ENCODE data around the gene PTPRN2. TPM values are rescaled to one million over a fixed set of nuclear protein-coding genes. Genes with fewer than 3 reads are reported as not detected.

PTPRN2 gene
- total and polyA plus RNA-seq, 2 of the 8 experiments (the other 6 are each of a cell fraction or from before 2014, with no cell fraction given), result 2.6 to 4.5 TPM

- H3K9me3 ChIP-seq (ENCODE audit: insufficient read depth in 2 of 2, low read depth in 1 of 2, low read length in 1 of 2), result no peaks in the 10 kb centered on the region; a peak in 1 of 4 replicates
- DNase-seq (ENCODE audit: low read depth in 1 of 2, low spot score in 2 of 2) (no peak), FAIRE-seq (no peak)
- H3K23ac ChIP-seq (ENCODE audit: insufficient read length), result no peak overlapping the region
- H2BK20ac ChIP-seq (ENCODE audit: low read length), result no peak overlapping the region
- no peak overlapping the region for H3K18ac ChIP-seq (ENCODE audit: extremely low read depth, low read length)
- no peaks in the 10 kb centered on the region; a peak in 1 of 8 replicates for H3K36me3 ChIP-seq (ENCODE audit: control insufficient read depth in 2 of 4, insufficient read depth in 4 of 4, low read length in 3 of 4)
- peaks cover 17% of the 10 kb centered on the region for H3K23me2 ChIP-seq (ENCODE audit: low read depth, low read length)
- no peak overlapping the region for H4K91ac ChIP-seq (replicated peaks; ENCODE audit: insufficient read length, low read length)
- H3K4me3 ChIP-seq (ENCODE audit: extremely low read depth in 1 of 4, insufficient read depth in 2 of 4, low read depth in 3 of 4, low read length in 4 of 4), result no peak overlapping the region
- peaks cover 0 to 11% of the 10 kb centered on the region in 2 experiments for H4K20me1 ChIP-seq (replicated peaks in 1 of 2; ENCODE audit: control insufficient read depth in 1 of 2, insufficient read depth in 2 of 2, low read length in 2 of 2)
- H3K27me3 ChIP-seq (replicated peaks in 1 of 4; ENCODE audit: control insufficient read depth in 3 of 4, extremely low read depth in 1 of 4, insufficient read depth in 3 of 4, low read length in 3 of 4), result no peaks in the 10 kb centered on the region; a peak in 1 of 7 replicates
- no peak overlapping the region for H3K4ac ChIP-seq (replicated peaks; ENCODE audit: insufficient read length, low read depth, low read length)
- peaks cover 4% of the 10 kb centered on the region; the same call in 1 of the 2 replicates for H3K79me1 ChIP-seq (ENCODE audit: low read depth, low read length)
- POLR2A ChIA-PET (ENCODE audit: partially characterized antibody), result no interaction called here
- no peak overlapping the region for H3K9ac ChIP-seq (replicated peaks in 1 of 4; ENCODE audit: extremely low read depth in 1 of 4, low read depth in 3 of 4, low read length in 3 of 4)
- H3K56ac ChIP-seq (replicated peaks; ENCODE audit: insufficient read length, low read depth, low read length), result no peak overlapping the region
- H2BK12ac ChIP-seq (ENCODE audit: low read depth, low read length), result no peak overlapping the region
- no peak overlapping the region for H4K8ac ChIP-seq (ENCODE audit: extremely low read depth, insufficient read depth, low read length)
- no peak overlapping the region for H2AK5ac ChIP-seq (ENCODE audit: low read depth, low read length)
- H3K14ac ChIP-seq (ENCODE audit: insufficient read length), result no peak overlapping the region
- CTCF ChIA-PET (ENCODE audit: partially characterized antibody), result interaction anchor here (0.9 kb wide), 1 partner anchor 120 kb away, joined by 3 read pairs; no protein-coding TSS in a partner anchor
- H3K27ac ChIP-seq (ENCODE audit: low read depth, low read length), result no peak overlapping the region
- no peak overlapping the region for H3K4me2 ChIP-seq (ENCODE audit: insufficient read depth in 1 of 2, low read depth in 2 of 2, low read length in 2 of 2)
- no peak overlapping the region for H2BK5ac ChIP-seq (ENCODE audit: low read depth, low read length)
- H2BK120ac ChIP-seq (replicated peaks; ENCODE audit: low read depth, low read length), result no peak overlapping the region
- H2AFZ ChIP-seq (ENCODE audit: low read length), result no peak overlapping the region
- H3K79me2 ChIP-seq (ENCODE audit: control insufficient read depth in 1 of 2, insufficient read depth in 2 of 2, low read length in 2 of 2), result 0 out of 4 replicates have a peak, but pooled peaks cover 0 to 3% of the 10 kb centered on the region in 2 experiments
- WGBS, 2 experiments (ENCODE audit: extremely low coverage in 1 of 2, insufficient coverage in 1 of 2, insufficient read length in 1 of 2, insufficient replicate concordance in 2 of 2, low coverage in 1 of 2, low lambda C conversion rate in 2 of 2, missing lambda C conversion rate in 1 of 2), result 90% methylated on average over 26 of the region's 26 CpGs; no CpG with 5 or more reads in 1 of the 2 experiments
- no peaks in the 10 kb centered on the region for H3K4me1 ChIP-seq (replicated peaks in 1 of 4; ENCODE audit: control insufficient read depth in 3 of 4, insufficient read depth in 4 of 4, low read length in 3 of 4)
- no peak overlapping the region for H2BK15ac ChIP-seq (ENCODE audit: low read length)
- no peak overlapping the region for H4K5ac ChIP-seq (ENCODE audit: insufficient read length, low read depth, low read length)
- TF ChIP-seq SRF (IDR thresholded peaks at IDR 0.05; ENCODE audit: low read depth, low read length), result no peak
- TF ChIP-seq POLR2A (IDR thresholded peaks at IDR 0.05; ENCODE audit: control extremely low read depth in 1 of 2, low read depth in 2 of 2, low read length in 2 of 2), result no peak
- no peak for TF ChIP-seq SIN3A (conservative IDR thresholded peaks at IDR 0.05 in 1 of 2, IDR thresholded peaks at IDR 0.05 in 1 of 2; ENCODE audit: low read depth in 1 of 2, low read length in 2 of 2)
- no peak for TF ChIP-seq HDAC6 (IDR thresholded peaks at IDR 0.05; ENCODE audit: low read depth, low read length)
- no peak for TF ChIP-seq POU5F1 (IDR thresholded peaks at IDR 0.05; ENCODE audit: low read depth, low read length)
- TF ChIP-seq CBX8 (IDR thresholded peaks at IDR 0.05; ENCODE audit: borderline replicate concordance, low read depth, low read length), result no peak
- TF ChIP-seq, protein P1, sequence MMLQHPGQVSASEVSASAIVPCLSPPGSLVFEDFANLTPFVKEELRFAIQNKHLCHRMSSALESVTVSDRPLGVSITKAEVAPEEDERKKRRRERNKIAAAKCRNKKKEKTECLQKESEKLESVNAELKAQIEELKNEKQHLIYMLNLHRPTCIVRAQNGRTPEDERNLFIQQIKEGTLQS (IDR thresholded peaks at IDR 0.05; ENCODE audit: insufficient read depth, low read depth, low read length), result no peak
- TF ChIP-seq JUN (IDR thresholded peaks at IDR 0.05; ENCODE audit: low read depth, low read length), result no peak
- TF ChIP-seq PHF8 (conservative IDR thresholded peaks at IDR 0.05; ENCODE audit: low read depth, low read length), result no peak
Measured at GRCh38 chr7:157552295-157552993, 1035.2 kb downstream of the PTPRN2 start.

Data from H1 (cell line).